NK-92 (cell line): ENCODE measurements around the gene ALK.

Experiments used
- DNase-seq: peaks from one replicate; lab custom pipeline; 2025; ENCODE audit not compliant: unreplicated experiment; lab: John Stamatoyannopoulos, UW

The ALK gene

DNA sequence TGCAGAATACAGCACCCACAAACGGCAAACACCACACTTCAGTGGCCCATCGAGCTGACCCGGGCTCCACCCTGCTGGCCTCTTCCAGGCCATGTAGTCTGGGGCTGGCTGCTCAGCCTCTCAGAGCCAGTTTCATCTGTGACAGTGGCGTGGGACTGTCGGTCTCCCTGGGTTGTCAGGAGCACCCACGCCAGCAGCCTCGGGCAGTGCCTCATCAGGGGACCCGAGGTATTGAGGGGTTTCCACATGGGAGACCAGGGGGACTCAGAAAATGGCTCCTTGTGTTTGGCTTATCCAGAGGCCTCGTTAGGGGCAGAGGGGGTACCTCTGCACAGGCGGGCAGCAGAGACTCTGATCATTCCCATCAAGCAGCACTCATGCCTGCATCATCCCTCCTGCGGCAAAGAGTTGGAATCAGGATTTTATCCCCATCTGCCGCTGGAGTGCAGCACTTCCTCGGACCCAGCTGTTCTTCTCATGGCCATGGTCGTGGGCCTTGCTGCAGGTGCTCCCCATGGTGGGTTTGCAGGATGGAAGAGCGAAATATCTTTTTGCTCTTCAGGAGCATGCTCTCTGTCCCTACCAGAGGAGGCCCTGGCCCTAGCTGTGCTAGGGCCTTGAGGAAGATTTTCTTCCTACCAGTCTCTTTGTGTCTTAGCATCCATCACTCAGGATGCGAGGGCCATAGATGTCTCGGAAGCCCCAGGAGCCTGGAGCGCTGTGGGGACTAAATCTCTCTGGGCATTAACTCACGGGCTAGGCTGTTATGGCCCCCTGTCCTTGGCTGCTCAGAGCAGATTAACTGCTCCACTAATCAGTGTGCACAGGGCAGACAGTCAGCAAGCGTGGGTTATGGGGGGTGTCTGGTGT is 705.4 kb downstream of the ALK start:
- no peak for DNase-seq

DNA sequence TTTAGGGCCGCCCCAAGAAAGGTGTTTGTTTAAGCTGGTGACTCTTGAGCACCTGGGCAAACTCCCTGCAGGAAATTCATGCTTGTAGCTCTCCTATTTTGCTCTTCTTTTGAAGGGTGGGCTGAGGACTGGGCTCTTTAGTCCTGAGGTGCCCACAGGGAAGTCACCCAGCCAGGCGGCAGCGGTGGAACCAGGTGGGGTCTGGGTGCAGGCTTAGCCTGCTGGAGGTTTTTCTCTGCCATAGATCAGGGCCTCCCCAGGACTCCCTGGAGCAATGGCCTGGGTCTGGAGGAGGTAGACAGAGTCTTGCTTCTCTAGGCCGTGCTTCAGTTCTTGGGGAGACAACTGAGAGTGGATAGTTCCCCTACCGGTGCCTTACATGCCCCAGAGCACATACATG is 706.3 kb downstream of the ALK start:
- DNase-seq: no peak

GRCh38 chr2:29213888-29214291 is 707.5 kb downstream of the ALK start:
- DNase-seq: no peak

- no peak for DNase-seq
Observed at GRCh38 chr2:29212009-29212408, 709.4 kb downstream of the ALK start.

DNA sequence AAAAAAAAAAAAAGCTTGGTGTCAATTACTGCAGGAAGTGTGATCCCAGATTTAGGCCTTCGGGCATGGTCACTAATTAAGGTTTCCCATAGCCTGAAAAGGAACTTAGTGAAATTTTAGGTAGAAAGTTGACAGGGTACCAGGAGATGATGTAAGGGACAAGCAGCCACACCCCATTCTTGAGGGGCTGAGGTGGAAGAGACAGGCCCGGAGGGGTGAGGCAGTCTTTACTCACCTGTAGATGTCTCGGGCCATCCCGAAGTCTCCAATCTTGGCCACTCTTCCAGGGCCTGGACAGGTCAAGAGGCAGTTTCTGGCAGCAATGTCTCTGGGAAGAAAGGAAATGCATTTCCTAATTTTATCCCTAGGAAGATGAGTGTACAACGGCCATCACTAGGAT is 711.8 kb downstream of the ALK start:
- no peak for DNase-seq

DNA sequence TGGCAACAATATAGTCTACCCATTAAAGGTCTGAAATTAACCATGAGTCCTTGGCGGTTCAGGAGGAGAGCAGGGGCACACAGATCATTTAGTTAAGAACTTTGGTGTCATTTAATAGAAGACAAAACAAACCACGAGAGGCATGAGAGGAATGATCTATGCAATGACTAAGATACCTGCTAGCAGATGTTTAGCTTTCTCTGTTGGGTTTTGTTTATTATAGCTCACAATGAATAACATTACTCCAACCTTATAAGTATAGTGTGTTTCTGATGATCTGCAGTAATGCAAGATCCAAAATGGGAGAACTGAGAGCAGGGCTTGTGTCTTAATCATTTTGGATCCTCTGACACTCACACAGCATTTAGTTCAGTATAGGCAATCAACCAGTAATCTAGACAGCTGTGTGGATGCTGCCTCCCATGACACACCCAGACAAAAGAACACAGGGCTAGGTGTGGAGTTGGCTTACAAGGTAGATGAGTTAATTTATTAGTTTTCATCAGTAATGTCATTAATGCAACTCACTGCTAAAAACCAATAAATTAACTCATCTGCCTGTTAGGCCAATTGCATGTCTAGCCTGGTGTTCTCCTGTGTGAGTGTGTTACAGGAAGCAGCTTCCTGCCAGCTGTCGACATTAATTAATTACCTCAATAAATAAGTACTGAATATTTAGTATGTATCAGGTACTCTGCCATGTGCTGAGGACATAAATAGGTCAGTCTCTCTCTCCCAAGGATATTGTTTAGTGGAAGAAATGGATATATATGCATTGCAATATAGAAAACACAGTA is 713.8 kb downstream of the ALK start:
- no peak for DNase-seq

DNA sequence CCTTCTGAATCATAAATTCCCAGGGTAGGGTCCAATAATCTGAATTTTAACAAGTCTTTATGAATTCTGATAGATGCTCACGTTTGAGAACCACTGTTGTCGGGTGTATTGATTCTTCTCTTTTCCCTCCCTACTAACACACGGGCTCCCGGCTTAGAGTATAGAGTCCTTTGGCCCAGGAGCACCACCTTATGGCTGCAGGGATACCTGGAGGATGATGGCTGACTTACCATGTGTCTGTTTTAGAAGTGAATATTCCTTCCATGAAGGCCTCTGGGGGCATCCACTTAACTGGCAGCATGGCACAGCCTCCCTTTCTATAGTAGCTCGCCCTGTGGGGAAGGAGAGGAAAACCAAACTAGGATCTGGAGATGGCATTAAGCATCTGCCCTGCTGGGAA is 714.4 kb downstream of the ALK start:
- DNase-seq: no peak

DNA sequence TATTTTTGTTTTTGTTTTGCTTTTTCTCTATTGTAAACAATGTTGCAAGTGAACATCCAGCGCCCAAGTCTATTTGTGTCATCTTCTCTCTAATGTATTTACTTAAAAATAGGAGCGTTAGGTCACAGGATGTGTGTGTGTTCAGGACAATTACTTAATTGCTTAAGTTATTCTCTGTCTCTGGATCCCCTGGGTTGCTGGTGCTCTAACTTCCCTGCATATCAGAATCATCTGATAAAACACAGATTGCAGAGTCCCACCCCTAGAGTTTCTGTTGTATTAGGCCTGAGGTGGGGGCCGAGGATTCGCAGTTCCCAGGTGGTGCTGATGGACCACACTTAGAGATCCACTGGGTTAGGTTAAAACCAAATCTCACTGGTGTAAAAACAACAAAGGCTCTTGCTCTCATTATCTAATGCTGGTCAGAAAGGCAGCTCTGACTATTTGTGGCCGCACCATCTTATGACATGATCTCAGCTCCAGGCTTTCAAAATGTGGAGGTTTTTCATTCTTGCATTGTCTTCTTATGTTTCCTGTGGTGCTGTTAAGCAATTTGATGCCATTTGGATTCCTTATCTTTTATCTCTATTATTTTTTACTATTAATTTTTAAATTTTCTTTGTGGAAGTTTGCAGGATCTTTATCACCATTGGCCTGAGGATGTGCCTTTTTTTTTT is 718.4 kb downstream of the ALK start:
- DNase-seq: no peak

DNA sequence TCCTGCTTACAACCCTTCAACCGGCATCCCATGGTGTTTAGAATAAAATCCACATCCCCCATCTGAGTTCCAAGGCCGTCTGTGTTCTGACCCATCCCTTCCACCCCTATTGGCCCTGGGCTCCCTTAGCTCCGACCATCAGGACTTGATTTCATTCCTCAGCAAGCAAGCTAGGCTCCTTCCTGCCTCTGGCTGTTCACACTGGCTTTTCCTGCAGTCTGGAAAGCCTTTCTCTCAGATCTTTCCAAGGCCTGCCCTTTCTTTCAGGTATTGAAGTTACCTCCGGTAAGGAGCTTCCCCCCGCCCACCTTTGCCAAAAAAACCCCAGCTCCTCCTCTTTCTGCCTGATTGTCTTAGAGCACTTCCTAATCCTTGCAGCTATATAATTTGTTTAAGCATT is 719.4 kb downstream of the ALK start:
- DNase-seq: no peak

DNA sequence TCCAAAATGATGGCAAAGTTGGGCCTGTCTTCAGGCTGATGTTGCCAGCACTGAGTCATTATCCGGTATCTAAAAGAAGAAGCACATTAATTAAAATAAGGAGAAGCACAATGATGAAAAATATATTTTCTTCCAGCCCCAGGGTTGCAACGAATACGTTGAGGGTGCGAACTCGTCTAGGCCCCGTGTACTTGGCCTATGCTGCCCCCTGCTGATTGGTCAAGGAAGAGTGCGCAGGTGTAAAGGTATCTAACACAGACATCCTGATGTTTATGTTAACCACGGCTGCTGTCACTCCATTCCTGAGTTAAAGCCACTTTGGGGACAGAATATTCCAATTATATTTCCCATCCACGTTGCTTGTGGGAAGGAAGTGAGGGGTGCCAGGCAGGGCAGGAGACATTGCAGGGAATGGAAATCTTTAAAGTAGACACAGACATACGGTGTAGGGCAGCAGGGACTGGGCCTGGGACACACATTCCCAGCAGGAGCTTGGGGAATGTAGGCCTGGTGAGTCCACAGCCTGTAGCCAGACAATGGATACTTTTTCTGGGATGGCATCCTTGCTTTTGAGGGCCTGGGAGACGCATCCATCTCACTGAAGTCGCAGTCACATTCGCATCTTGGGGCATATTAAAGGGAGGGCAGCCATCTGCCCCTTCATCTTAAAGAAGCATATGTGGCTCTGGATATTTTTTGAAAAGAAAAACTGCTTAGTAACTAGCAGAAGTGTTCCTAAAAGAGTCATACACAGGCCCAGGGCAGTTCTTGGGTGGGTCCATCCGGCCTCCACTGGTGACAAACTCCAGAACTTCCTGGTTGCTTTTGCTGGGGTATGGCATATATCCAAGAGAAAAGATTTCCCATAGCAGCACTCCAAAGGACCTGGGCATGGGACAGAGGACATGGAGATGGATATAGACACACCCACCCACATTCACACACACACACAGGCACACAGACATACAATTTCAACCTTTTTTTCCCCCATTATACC is 724.3 kb downstream of the ALK start:
- peak; percentile 13 for DNase-seq

GRCh38 chr2:29195796-29196195 is 725.6 kb downstream of the ALK start:
- DNase-seq: no peak

DNA sequence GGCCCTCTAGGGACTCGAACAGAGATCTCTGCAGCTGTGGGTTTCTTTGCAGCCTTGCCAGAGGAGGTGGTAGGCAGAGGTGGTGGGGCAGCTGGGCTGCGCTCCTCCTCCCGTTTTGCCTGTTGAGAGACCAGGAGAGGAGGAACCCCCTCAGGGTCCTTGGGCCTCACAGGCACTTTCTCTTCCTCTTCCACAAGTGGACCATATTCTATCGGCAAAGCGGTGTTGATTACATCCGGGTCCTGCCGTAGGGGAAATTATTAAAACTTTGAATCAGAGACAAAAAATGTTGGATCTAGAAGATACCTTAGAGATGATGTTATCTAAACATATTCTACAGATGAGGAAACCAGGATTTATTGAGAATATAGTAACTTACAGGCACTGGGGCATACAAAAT is 727.7 kb downstream of the ALK start:
- DNase-seq: no peak

- no peak for DNase-seq
Observed at GRCh38 chr2:29193111-29193510, 728.3 kb downstream of the ALK start.

DNA sequence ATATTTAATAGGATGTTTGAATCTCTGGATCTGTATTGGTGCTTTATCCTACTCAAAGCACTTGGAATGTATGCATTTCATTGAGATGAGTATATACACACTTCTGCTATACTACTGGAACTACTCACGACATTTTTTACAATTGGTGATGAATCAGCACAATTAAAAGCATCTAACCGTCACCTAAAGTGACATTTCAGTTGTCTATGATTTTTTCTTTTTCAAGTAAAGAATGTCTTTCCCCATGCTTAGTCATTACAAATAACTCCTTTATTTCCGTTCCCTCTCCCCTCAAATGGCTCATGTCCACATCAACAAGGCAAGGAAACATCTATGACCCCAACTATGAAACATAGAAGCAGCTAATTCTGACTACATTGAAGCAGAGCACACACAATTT is 728.9 kb downstream of the ALK start:
- no peak for DNase-seq

- DNase-seq: no peak
Observed at GRCh38 chr2:29191817-29192216, 729.6 kb downstream of the ALK start.

DNA sequence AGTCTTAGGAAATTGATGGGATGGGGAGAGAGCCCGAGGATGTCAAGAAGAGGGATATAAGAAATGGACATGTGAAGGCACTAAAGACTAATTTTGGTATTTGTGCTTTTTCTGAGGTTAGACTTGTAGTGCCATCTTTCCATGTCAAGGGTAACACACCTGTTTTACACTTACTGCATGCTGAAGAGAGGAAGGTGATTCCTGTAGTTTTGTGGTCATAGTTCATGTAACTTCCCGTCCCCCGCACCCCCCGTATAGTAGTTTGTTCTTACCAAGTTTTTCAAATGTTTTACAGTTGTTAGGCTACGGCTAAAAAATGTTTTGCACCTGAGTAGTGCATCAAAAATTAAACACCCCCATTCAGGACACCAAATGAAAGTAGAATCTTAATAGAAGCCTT is 732.3 kb downstream of the ALK start:
- no peak for DNase-seq

- DNase-seq: no peak
Observed at GRCh38 chr2:29187926-29188325, 733.5 kb downstream of the ALK start.

DNA sequence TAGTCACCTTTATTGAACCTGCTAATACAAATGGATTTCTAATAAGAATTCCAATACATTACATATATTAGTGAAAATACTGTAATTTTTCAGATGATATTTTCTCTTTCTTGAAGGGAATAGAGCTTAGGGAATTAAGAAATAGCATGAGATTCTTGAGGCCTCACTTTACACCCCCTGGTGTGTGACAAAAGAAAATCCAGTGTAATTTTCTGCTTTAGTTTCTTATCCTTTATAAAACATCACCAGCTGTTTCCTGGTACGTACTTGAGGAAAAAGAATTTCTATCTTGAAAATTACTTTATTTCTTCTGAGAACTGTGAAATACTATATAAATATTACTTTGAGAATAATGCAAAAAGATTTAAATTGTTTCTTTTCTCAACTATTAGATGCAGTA is 734.6 kb downstream of the ALK start:
- DNase-seq: no peak

DNA sequence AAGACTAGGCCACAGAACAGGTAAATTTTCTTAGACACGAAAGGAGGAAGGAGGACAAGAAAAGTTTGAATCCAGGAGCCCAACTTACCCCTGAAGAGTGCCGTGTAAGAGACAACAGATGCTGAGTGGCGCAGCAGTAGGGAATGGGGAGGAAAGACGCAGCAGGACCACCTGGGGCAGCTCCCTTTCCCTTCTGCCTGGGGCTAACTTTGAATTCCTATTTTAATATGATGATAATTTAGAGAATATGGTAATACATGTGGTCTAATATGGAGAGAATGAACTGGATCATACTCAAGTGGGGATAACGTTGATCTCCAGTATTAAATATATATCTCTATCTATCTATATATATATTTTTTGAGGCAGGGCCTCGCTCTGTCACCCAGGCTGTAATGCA is 736.9 kb downstream of the ALK start:
- DNase-seq: no peak

DNA sequence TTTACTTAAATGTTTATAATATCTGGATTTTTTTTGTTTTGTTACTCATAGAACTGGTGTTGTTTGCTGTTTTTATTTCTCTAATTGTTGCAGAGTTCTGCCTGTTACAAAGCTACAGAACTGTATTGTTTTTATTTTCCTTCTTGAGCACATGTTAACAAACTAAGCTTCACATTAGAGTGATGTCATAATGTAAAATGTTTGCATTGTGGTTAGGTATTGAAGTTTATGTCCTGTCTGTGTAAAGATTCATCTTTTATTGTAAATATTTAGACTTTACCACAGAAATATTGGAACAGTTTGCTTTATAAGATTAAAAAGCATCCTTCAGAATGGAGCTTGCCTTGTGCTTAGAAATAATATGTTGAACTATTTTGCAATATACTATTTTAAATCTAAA is 738.5 kb downstream of the ALK start:
- no peak for DNase-seq

DNA sequence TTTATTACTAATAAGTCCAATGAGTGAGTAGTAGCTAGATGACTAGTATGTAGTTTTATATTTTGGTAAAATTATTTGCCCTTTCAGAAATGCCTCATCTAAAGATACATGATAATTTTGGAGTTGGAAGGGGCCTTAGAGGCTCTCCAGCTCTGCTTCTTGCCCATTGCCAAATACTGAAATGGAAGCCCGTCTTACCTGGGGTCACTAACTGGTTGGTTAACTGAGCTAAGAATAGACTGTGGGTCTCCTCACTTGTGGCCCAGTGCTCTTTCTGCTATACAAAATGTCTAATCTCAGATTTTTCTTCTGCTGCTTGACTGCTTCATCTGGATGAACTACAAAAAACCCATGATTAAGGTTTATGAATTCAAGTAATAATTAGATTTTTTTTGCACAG is 739.1 kb downstream of the ALK start:
- DNase-seq: no peak
